IMR-90 (cell line): Measurements from ENCODE around the gene PTP4A2. TPM values are rescaled to one million over a fixed set of nuclear protein-coding genes. Genes with fewer than 3 reads are reported as not detected.
A peak's percentile ranks its signal among the peaks of the same experiment; 100 is the strongest.

Experiments used
- ATAC-seq: fragments of 200-7000 bp; cut with Tn5 transposase; 2 replicates; pipeline ENCODE4 v1.9.1; 2020; ENCODE audit warnings: low read depth, mild to moderate bottlenecking, moderate library complexity
- Bru-seq: library from RNA; stranded (reverse); fragments of 400-500 nt; gene quantifications from one replicate; lab custom pipeline; 2021; lab: Mats Ljungman, UMichigan
- BruChase-seq, 2 experiments: library from RNA; stranded (reverse); fragments of 400-500 nt; gene quantifications; one replicate each; lab custom pipeline; 2021; lab: Mats Ljungman, UMichigan
- BruUV-seq: library from RNA; stranded (reverse); fragments of 400-500 nt; replicated peaks from 2 replicates; lab custom pipeline; 2021; lab: Mats Ljungman, UMichigan
- CTCF ChIA-PET: fragments of 300-600 bp; formaldehyde crosslinking; extraction: SDS; loops from one replicate; lab custom pipeline; 2021; ENCODE audit warnings: antibody characterized with exemption; lab: Yijun Ruan, JAX
- POLR2A ChIA-PET: fragments of 300-600 bp; sonication (Branson Sonifier 250); formaldehyde crosslinking; loops from one replicate; lab custom pipeline; 2022; ENCODE audit warnings: antibody characterized with exemption; ENCODE audit not compliant: unreplicated experiment; lab: Charles Lee
- DNase-seq: peaks from one replicate; pipeline ENCODE4 v3.0.0; 2013
- H2AFZ ChIP-seq: replicated peaks from 2 replicates; pipeline ENCODE3; 2013; ENCODE audit warnings: low read length, mild to moderate bottlenecking; ENCODE audit not compliant: poor library complexity
- H2AK5ac ChIP-seq: 2 replicates; pipeline ENCODE4 v1.6.1; 2013; ENCODE audit warnings: low read depth, low read length, inconsistent platforms
- H2AK9ac ChIP-seq: replicated peaks from 2 replicates; pipeline ENCODE3; 2013; ENCODE audit warnings: mild to moderate bottlenecking, low read depth, low read length, moderate library complexity; ENCODE audit not compliant: poor library complexity
- H2BK120ac ChIP-seq: 2 replicates; pipeline ENCODE4 v1.6.1; 2013; ENCODE audit warnings: low read depth, low read length, inconsistent platforms
- H2BK15ac ChIP-seq: 3 replicates; pipeline ENCODE4 v1.6.1; 2013; ENCODE audit warnings: low read depth, low read length, inconsistent platforms
- H2BK20ac ChIP-seq: 2 replicates; pipeline ENCODE4 v1.6.1; 2013; ENCODE audit warnings: low read depth, mild to moderate bottlenecking, inconsistent platforms, low read length, moderate library complexity
- H2BK5ac ChIP-seq: 2 replicates; pipeline ENCODE4 v1.6.1; 2013; ENCODE audit warnings: mild to moderate bottlenecking, low read depth, low read length, inconsistent platforms; ENCODE audit not compliant: poor library complexity, severe bottlenecking
- H3K14ac ChIP-seq: replicated peaks from 2 replicates; pipeline ENCODE4 v1.6.1; 2013; ENCODE audit warnings: low read depth, low read length, inconsistent platforms
- H3K18ac ChIP-seq: 2 replicates; pipeline ENCODE4 v1.6.1; 2013; ENCODE audit warnings: low read depth, low read length, control low read depth
- H3K23ac ChIP-seq: 2 replicates; pipeline ENCODE4 v1.6.1; 2013; ENCODE audit warnings: low read depth, low read length, inconsistent platforms
- H3K27ac ChIP-seq: 2 replicates; pipeline ENCODE4 v1.5.1; 2013; ENCODE audit warnings: mild to moderate bottlenecking, control low read depth, low read length; ENCODE audit not compliant: insufficient read depth
- H3K27me3 ChIP-seq: 2 replicates; pipeline ENCODE4 v1.6.1; 2013; ENCODE audit warnings: low read length; ENCODE audit not compliant: control insufficient read depth, insufficient read depth
- H3K36me3 ChIP-seq: 2 replicates; pipeline ENCODE4 v1.6.1; 2013; ENCODE audit warnings: low read length, mixed read lengths; ENCODE audit not compliant: control insufficient read depth, insufficient read depth
- H3K4ac ChIP-seq: 2 replicates; pipeline ENCODE4 v1.6.1; 2013; ENCODE audit warnings: low read depth, low read length, inconsistent platforms
- H3K4me1 ChIP-seq: 2 replicates; pipeline ENCODE4 v1.6.1; 2013; ENCODE audit warnings: low read length, mixed read lengths; ENCODE audit not compliant: control insufficient read depth, insufficient read depth
- H3K4me2 ChIP-seq: 2 replicates; pipeline ENCODE4 v1.6.1; 2013; ENCODE audit warnings: low read depth, mild to moderate bottlenecking, control low read depth, low read length, moderate library complexity
- H3K4me3 ChIP-seq: 2 replicates; pipeline ENCODE4 v1.5.1; 2013; ENCODE audit warnings: low read depth, mild to moderate bottlenecking, control low read depth, low read length, moderate library complexity; ENCODE audit not compliant: insufficient read depth
- H3K56ac ChIP-seq: 2 replicates; pipeline ENCODE4 v1.6.1; 2013; ENCODE audit warnings: low read length, inconsistent platforms; ENCODE audit not compliant: insufficient read depth; ENCODE audit errors: extremely low read depth
- H3K79me1 ChIP-seq, 2 experiments: 2 replicates each; pipeline ENCODE4 v1.6.1; 2013; ENCODE audit warnings: low read length in 2 of 2, inconsistent platforms in 1 of 2, low read depth in 1 of 2
- H3K9ac ChIP-seq: 2 replicates; pipeline ENCODE4 v1.6.1; 2013; ENCODE audit warnings: low read depth, low read length, control low read depth
- H3K9me1 ChIP-seq: 2 replicates; pipeline ENCODE4 v1.6.1; 2013; ENCODE audit warnings: low read length, inconsistent platforms; ENCODE audit not compliant: insufficient read depth
- H3K9me3 ChIP-seq: 2 replicates; pipeline ENCODE4 v1.6.1; 2013; ENCODE audit warnings: low read length; ENCODE audit not compliant: control insufficient read depth, insufficient read depth
- H4K20me1 ChIP-seq: 2 replicates; pipeline ENCODE4 v1.6.1; 2013; ENCODE audit warnings: low read length, inconsistent platforms; ENCODE audit not compliant: insufficient read depth
- H4K5ac ChIP-seq: 2 replicates; pipeline ENCODE4 v1.6.1; 2013; ENCODE audit warnings: mild to moderate bottlenecking, low read depth, low read length, control low read depth
- H4K8ac ChIP-seq, 2 experiments: 2 replicates each; pipeline ENCODE4 v1.6.1; 2013; ENCODE audit warnings: low read depth in 2 of 2, low read length in 2 of 2, control low read depth in 1 of 2, inconsistent platforms in 1 of 2
- H4K91ac ChIP-seq: 2 replicates; pipeline ENCODE4 v1.6.1; 2013; ENCODE audit warnings: low read depth, low read length, inconsistent platforms; ENCODE audit not compliant: insufficient read depth
- CHD1 ChIP-seq: IDR thresholded peaks from 2 replicates; pipeline ENCODE4 v1.6.1; 2012; ENCODE audit warnings: low read depth, low read length, improper control_type of control experiment
- CTCF ChIP-seq: conservative IDR thresholded peaks from 2 replicates; pipeline ENCODE4 v1.5.1; 2012; ENCODE audit warnings: mild to moderate bottlenecking, low read depth, low read length, improper control_type of control experiment
- ELK1 ChIP-seq: fragments of 150-350 bp; IDR thresholded peaks from 2 replicates; pipeline ENCODE4 v1.6.1; 2016; ENCODE audit warnings: low read depth, mild to moderate bottlenecking, low read length, moderate library complexity, borderline replicate concordance
- FOS ChIP-seq: fragments of 150-350 bp; IDR thresholded peaks from 2 replicates; pipeline ENCODE4 v1.6.1; 2016; ENCODE audit warnings: low read depth, low read length
- MAZ ChIP-seq: IDR thresholded peaks from 2 replicates; pipeline ENCODE4 v1.6.1; 2012; ENCODE audit warnings: low read depth, mild to moderate bottlenecking, low read length, improper control_type of control experiment, moderate library complexity, borderline replicate concordance
- NFE2L2 ChIP-seq: fragments of 150-350 bp; IDR thresholded peaks from 2 replicates; pipeline ENCODE4 v1.6.1; 2016; ENCODE audit warnings: low read depth, mild to moderate bottlenecking, low read length
- RCOR1 ChIP-seq: IDR thresholded peaks from 2 replicates; pipeline ENCODE4 v1.6.1; 2012; ENCODE audit warnings: mild to moderate bottlenecking, low read length, improper control_type of control experiment; ENCODE audit not compliant: insufficient replicate concordance
- SMC3 ChIP-seq: fragments of 150-350 bp; IDR thresholded peaks from 2 replicates; pipeline ENCODE4 v1.6.1; 2016; ENCODE audit warnings: low read depth, mild to moderate bottlenecking, antibody characterized with exemption, low read length, moderate library complexity
- WGBS, 2 experiments: methylation state at CpG; one replicate each; pipeline versions ENCODE4 v1.1.5 to v1.1.7; 2013; ENCODE audit warnings: missing lambda C conversion rate in 2 of 2; ENCODE audit not compliant: insufficient read length in 1 of 2; ENCODE audit errors: extremely low coverage in 2 of 2; 5-methylcytosine and 5-hydroxymethylcytosine counted together
- dilution Hi-C: fragments of 300-500 bp; cut with HindIII; formaldehyde crosslinking; loops from one replicate; pipeline ENCODE4 v1.14.3; 2018; ENCODE audit warnings: low sequenced_read_pairs; ENCODE audit not compliant: unreplicated experiment
- in situ Hi-C: fragments of 300-500 bp; cut with MboI; formaldehyde crosslinking; loops from 3 replicates; pipeline ENCODE4 v1.14.3; 2019; ENCODE audit warnings: low sequenced_read_pairs, inconsistent platforms, mixed read lengths
- intact Hi-C: fragments of 100-400 bp; cut with micrococcal nuclease; formaldehyde crosslinking; loops from 2 replicates; pipeline ENCODE4 v1.10.0; 2022
- long read RNA-seq: library from polyadenylated mRNA; unstranded; transcript quantifications from one replicate; pipeline ENCODE4 v2.0.0, GENCODE V29; 2021; ENCODE audit not compliant: unreplicated experiment
- polyA plus RNA-seq, 3 experiments: library from polyadenylated mRNA; depleted of rRNA; stranded (reverse); fragments of >200 nt; gene quantifications; 2 replicates each; pipeline ENCODE4 v1.2.3, GENCODE V29; 2012; ENCODE audit warnings: low replicate concordance in 1 of 3
- total RNA-seq: library from RNA; depleted of rRNA; stranded (reverse); fragments of >200 nt; gene quantifications from 2 replicates; pipeline ENCODE4 v1.2.3, GENCODE V29; 2012; rRNA removed
- TF ChIP-seq, protein P1 (sequence below): fragments of 150-350 bp; IDR thresholded peaks from 2 replicates; pipeline ENCODE4 v1.6.1; 2017; ENCODE audit warnings: mild to moderate bottlenecking, antibody characterized with exemption, low read length, low read depth

Gene PTP4A2
- 328 and 537 TPM in 2 replicates for total RNA-seq
- polyA plus RNA-seq (2012; rRNA removed) = 99.8 and 135 TPM in 2 replicates
- polyA plus RNA-seq (2012; cell fraction: cytosol; rRNA removed) = 19.3 and 45.6 TPM in 2 replicates
- 5.8 and 62.3 TPM in 2 replicates for polyA plus RNA-seq (2012; cell fraction: nucleus; rRNA removed; ENCODE audit: low replicate concordance)
- percentile 98 among the genes with signal in this experiment for Bru-seq, nascent RNA
- percentile 100 among the genes with signal in this experiment for BruChase-seq, experiment 1, labeled RNA remaining after a 6-hour chase
- BruChase-seq, experiment 2, labeled RNA remaining after a 2-hour chase = percentile 99 among the genes with signal in this experiment
- long read RNA-seq, transcript PTP4A2-221 (6 exons, 3,921 nt) = major isoform, 239 of 316 reads
- long read RNA-seq, transcript PTP4A2-218 (5 exons, 3,353 nt) = minor isoform, 6 of 316 reads
- long read RNA-seq, partial matches to known transcripts = 5 of 316 reads
- long read RNA-seq, other reads (novel, unspliced or antisense) = 65 of 316 reads

GRCh38 chr1:31938184-31938975, at the start of gene PTP4A2:
Gene PTP4A2 (minus strand): TSS chr1:31938368. CDS start chr1:31919065, 19,303 bp downstream.
- peak; percentile 88 for DNase-seq
- H3K9me1 ChIP-seq = peaks cover 8% of the 10 kb centered on the region; the same call in 1 of the 2 replicates
- H3K14ac ChIP-seq = peak within 1 kb of the TSS; percentile 97
- 1% methylated on average over 62 of the region's 82 CpGs; no CpG with 5 or more reads in 1 of the 2 experiments for WGBS, 2 experiments
- H3K4me1 ChIP-seq = peaks cover 16% of the 10 kb centered on the region
- H2AK9ac ChIP-seq = peak within 1 kb of the TSS; percentile 100
- peak within 1 kb of the TSS; percentile 96 for H2BK120ac ChIP-seq
- H4K91ac ChIP-seq = peak within 1 kb of the TSS; percentile 96
- H3K9me3 ChIP-seq = no peaks in the 10 kb centered on the region
- peaks cover 4 to 20% of the 10 kb centered on the region in 2 experiments; a peak in 2 of 4 replicates for H3K79me1 ChIP-seq
- H2BK5ac ChIP-seq = peak within 1 kb of the TSS; percentile 98
- H4K20me1 ChIP-seq = peaks cover 41% of the 10 kb centered on the region
- H3K56ac ChIP-seq = peak within 1 kb of the TSS; percentile 84
- H3K4me3 ChIP-seq = peak within 1 kb of the TSS; percentile 66
- peak within 1 kb of the TSS; percentile 98 for H3K9ac ChIP-seq
- H3K27me3 ChIP-seq = no peaks in the 10 kb centered on the region
- dilution Hi-C loops (no loop called here), intact Hi-C loops (loop anchor here (1.0 kb wide), 1 partner anchor 18 kb away; no protein-coding TSS in a partner anchor), in situ Hi-C loops (no loop called here)
- H2AK5ac ChIP-seq = peak within 1 kb of the TSS; percentile 94
- no peaks in the 10 kb centered on the region for H3K36me3 ChIP-seq
- peak within 1 kb of the TSS; percentile 92 for H3K4me2 ChIP-seq
- H3K23ac ChIP-seq = peak within 1 kb of the TSS; percentile 100
- H2BK20ac ChIP-seq = peak within 1 kb of the TSS; percentile 79
- peak within 1 kb of the TSS; percentile 98 for H2AFZ ChIP-seq
- peak within 1 kb of the TSS; percentile 89 for H3K18ac ChIP-seq
- H4K8ac ChIP-seq = peak within 1 kb of the TSS; percentile 68 to 95
- POLR2A ChIA-PET = interaction anchor here (0.5 to 1.2 kb wide), 3 partner anchors 17 to 83 kb away, joined by 3 to 8 read pairs (median 3); no protein-coding TSS in a partner anchor
- peak within 1 kb of the TSS; percentile 99 for H3K4ac ChIP-seq
- H2BK15ac ChIP-seq = peak within 1 kb of the TSS; percentile 53
- CTCF ChIA-PET = interaction anchor here (0.5 to 3.2 kb wide), 8 partner anchors 13 to 127 kb away, joined by 3 to 27 read pairs (median 3); partner anchors contain the start of gene SPOCD1
- BruUV-seq = TSS peak; percentile 70
- H4K5ac ChIP-seq = peak within 1 kb of the TSS; percentile 84
- ATAC-seq = peak; percentile 89
- H3K27ac ChIP-seq = peak within 1 kb of the TSS; percentile 98
- TF ChIP-seq, protein P1, sequence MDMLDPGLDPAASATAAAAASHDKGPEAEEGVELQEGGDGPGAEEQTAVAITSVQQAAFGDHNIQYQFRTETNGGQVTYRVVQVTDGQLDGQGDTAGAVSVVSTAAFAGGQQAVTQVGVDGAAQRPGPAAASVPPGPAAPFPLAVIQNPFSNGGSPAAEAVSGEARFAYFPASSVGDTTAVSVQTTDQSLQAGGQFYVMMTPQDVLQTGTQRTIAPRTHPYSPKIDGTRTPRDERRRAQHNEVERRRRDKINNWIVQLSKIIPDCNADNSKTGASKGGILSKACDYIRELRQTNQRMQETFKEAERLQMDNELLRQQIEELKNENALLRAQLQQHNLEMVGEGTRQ = peak; percentile 72
- no peak for TF ChIP-seq ELK1
- TF ChIP-seq FOS = no peak
- no peak for TF ChIP-seq NFE2L2
- no peak for TF ChIP-seq RCOR1
- TF ChIP-seq SMC3 = no peak
- TF ChIP-seq CHD1 = peak; percentile 94; the same call in 1 of the 2 replicates
- peak; percentile 87; the same call in 1 of the 2 replicates for TF ChIP-seq MAZ
- peak; percentile 86 for TF ChIP-seq CTCF
